Dermis microvascular lymphatic vessel endothelial cell (primary cell): Measurements from ENCODE around the gene RRAGD. TPM values are rescaled to one million over a fixed set of nuclear protein-coding genes. Genes with fewer than 3 reads are reported as not detected.

ENCODE experiments used
- DNase-seq, 2 donors: peaks; one replicate each; pipeline versions ENCODE4 v3.0.0 to v3.0.0-alpha.2; 2010; ENCODE audit warnings: low read depth in 2 of 2
- total RNA-seq: library from RNA; depleted of rRNA; stranded (reverse); fragments of >200 nt; gene quantifications from 2 replicates; pipeline ENCODE4 v1.2.1, GENCODE V29; 2014

Gene RRAGD
- total RNA-seq, 1 donor from 2014 or later = 0.26 TPM

- no peak for DNase-seq
Measured at GRCh38 chr6:89346433-89346832, 65.6 kb downstream of the RRAGD start.

DNA sequence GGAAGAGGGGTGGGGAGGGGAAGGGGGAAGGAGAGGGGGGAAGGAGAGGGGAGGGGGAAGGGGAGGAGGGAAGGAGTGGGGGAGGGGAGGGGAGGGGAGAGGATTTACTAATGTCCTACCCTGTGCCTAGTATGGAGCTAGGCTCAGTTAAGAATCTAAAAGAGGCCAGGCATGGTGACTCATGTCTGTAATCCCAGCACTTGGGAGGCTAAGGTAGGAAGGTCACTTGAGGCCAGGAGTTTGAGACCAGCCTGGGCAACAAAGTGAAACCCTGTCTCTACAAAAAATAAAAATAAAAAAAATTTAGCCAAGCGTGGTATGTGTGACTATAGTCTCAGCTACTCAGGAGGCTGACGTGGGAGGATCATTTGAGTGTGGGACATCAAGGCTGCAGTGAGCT is 72.5 kb downstream of the RRAGD start:
- DNase-seq = no peak

DNA sequence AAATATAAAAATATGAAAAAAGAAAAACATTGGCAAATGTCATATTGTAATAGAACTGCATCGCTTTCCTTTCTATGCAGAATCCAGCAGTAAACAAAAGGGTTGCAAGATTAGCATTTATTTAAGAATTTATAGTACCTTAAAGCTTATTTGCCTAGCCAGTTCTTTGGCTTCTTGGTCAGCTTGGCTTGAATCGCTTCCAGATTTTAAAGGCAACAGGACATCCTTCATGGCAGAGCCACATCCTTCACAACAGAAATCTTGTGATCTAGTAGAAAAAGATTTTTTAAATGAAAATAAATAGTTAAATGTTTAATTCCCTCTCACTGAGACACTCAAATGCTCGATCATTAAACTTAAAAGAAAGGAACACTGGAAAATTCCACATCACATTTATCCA is 76.9 kb downstream of the RRAGD start:
- DNase-seq = peak in 1 of 2 donors; percentile 49

GRCh38 chr6:89330910-89331309 is 81.2 kb downstream of the RRAGD start:
- no peak for DNase-seq

- no peak for DNase-seq
Measured at GRCh38 chr6:89328976-89329375, 83.1 kb downstream of the RRAGD start.

DNA sequence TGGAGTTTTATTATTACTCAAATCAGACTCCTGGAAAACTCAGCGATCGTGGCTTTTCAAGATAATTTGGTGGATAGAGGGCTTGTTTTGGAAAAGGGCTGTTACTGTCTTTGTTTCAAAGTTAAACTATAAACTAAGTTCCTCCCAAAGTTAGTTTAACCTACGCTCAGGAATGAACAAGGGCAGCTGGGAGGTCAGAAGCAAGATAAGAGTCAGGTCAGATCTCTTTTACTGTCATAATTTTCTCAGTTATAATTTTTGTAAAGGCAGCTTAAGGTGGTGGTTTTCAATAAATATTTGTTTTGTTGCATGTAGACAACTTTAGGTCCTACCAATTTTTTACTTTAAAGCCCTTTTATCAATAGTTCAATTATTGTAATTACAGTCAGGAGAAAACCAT is 87.8 kb downstream of the RRAGD start:
- no peak for DNase-seq

- peak; percentile 67 to 83 for DNase-seq
Measured at GRCh38 chr6:89323511-89323971, 88.5 kb downstream of the RRAGD start.

- DNase-seq = no peak
Measured at GRCh38 chr6:89321131-89321970, 90.7 kb downstream of the RRAGD start.

DNA sequence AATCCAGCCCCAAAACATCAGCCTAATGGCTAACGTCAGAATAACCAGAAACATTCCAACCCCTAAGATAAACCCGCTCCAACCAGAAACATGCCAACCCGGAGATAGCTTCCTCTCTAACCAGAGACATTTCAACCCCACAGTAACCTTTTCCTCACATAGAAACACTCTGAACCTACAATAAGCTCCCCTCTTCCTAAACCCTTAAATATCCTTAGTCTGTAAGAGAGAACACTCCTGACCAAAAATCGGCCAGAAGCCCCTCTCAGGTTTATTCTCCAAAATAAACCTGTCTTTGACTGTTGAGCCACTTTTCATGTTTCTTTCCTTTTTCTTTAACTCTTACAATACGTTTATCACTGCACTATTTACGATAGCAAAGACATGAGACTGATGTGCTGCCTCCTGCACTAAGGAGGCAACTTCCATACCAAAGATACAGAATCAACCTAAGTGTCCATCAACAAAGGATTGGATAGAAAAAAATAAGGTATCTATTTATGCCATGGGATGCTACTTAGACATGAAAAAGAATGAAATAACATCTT is 92.0 kb downstream of the RRAGD start:
- no peak for DNase-seq

- no peak for DNase-seq
Measured at GRCh38 chr6:89317067-89317466, 95.0 kb downstream of the RRAGD start.

DNA sequence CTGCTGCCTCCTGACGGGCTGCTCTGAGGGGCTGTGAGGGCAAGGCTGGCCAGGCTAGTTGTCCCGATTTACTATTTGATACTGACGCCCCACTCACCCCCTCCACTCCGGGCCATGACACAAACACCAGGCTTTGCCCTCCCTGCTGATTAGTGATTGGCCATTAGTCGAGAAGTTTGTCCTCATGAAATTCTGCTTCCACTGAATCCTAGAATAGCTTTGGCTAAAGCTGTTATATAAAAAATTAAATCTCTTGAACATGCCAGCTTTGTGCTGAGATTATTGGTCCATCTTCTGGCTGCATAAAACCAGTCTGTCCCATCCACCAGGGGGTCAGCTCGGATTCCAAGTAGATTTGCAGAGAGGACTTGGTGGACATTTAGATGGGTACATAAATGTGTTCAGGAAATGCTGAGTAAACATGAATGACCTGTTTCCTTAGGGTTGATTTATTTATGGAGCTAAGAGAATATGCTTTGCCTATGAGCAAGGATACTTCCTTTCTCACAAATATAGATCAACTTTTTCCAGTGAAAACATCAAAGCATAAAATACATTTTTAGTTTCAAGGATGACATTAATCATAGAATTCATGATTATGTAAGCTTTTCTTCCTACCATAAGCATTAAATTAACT is 96.7 kb downstream of the RRAGD start, which contains the start of gene GABRR2:
GABRR2 (minus strand) TSS at position 51 of the 637 bp plus-strand sequence. CDS start 134 bp downstream, outside the sequence.
- peak in 1 of 2 donors; percentile 14 for DNase-seq

- DNase-seq = no peak
Measured at GRCh38 chr6:89314692-89315091, 97.4 kb downstream of the RRAGD start.

Other genes starting within 250 kb of the RRAGD start
- gene GABRR1, start 194.9 kb downstream of the RRAGD start, total RNA-seq = not detected in 2 replicates
- gene GABRR2, start 97.0 kb downstream of the RRAGD start, total RNA-seq = 0.13 and 0.38 TPM in 2 replicates
- gene UBE2J1, start 59.6 kb downstream of the RRAGD start, total RNA-seq = 47.9 and 56.6 TPM in 2 replicates
- 4.9 and 14.4 TPM in 2 replicates for gene ANKRD6, start 20.9 kb upstream of the RRAGD start, total RNA-seq
- gene LYRM2, start 226.5 kb upstream of the RRAGD start, total RNA-seq = 12.9 and 13.4 TPM in 2 replicates